Esophagus (tissue), 2 donors: Measurements from ENCODE around the gene ADGRA1. TPM values are rescaled to one million over a fixed set of nuclear protein-coding genes. Genes with fewer than 3 reads are reported as not detected.

Experiments
- H3K27ac ChIP-seq, 2 donors: one replicate each; pipeline ENCODE4 v1.5.1; 2013; ENCODE audit warnings: low read depth in 2 of 2, mild to moderate bottlenecking in 2 of 2, inconsistent platforms in 1 of 2, low read length in 1 of 2, moderate library complexity in 1 of 2
- H3K27me3 ChIP-seq, 2 donors: one replicate each; pipeline ENCODE4 v1.6.1; 2013; ENCODE audit warnings: low read length in 2 of 2, control low read depth in 1 of 2, mild to moderate bottlenecking in 1 of 2; ENCODE audit not compliant: insufficient read depth in 2 of 2, control insufficient read depth in 1 of 2
- H3K36me3 ChIP-seq, 2 donors: one replicate each; pipeline ENCODE4 v1.6.1; 2013; ENCODE audit warnings: low read length in 1 of 2; ENCODE audit not compliant: control insufficient read depth in 2 of 2, insufficient read depth in 2 of 2
- H3K4me1 ChIP-seq, 2 donors: one replicate each; pipeline ENCODE4 v1.6.1; 2013; ENCODE audit warnings: low read length in 1 of 2; ENCODE audit not compliant: control insufficient read depth in 2 of 2, insufficient read depth in 2 of 2
- H3K4me3 ChIP-seq, 2 donors: one replicate each; pipeline ENCODE4 v1.5.1; 2013; ENCODE audit warnings: low read length in 2 of 2, mild to moderate bottlenecking in 2 of 2, low read depth in 1 of 2, moderate library complexity in 1 of 2
- H3K9me3 ChIP-seq, 2 donors: one replicate each; pipeline ENCODE4 v1.6.1; 2013; ENCODE audit warnings: mild to moderate bottlenecking in 2 of 2, low read depth in 1 of 2, low read length in 1 of 2, moderate library complexity in 1 of 2; ENCODE audit not compliant: control insufficient read depth in 2 of 2, insufficient read depth in 1 of 2
- WGBS, 2 donors: extraction: QIAGEN DNeasy Blood & Tissue Kit; methylation state at CpG; one replicate each; pipeline ENCODE4 v1.1.7; 2013; 5-methylcytosine and 5-hydroxymethylcytosine counted together
- polyA plus RNA-seq, 2 donors: library from polyadenylated mRNA; stranded (reverse); fragments of 200-250 nt; gene quantifications; one replicate each; pipeline ENCODE4 v1.2.3, GENCODE V29; 2013
- donor health status: healthy with polysubstance abuse.
- donor health status: Bipolar disorder and iron deficiency.

The ADGRA1 gene
- polyA plus RNA-seq, 2 donors: 0.01 to 0.04 TPM

DNA sequence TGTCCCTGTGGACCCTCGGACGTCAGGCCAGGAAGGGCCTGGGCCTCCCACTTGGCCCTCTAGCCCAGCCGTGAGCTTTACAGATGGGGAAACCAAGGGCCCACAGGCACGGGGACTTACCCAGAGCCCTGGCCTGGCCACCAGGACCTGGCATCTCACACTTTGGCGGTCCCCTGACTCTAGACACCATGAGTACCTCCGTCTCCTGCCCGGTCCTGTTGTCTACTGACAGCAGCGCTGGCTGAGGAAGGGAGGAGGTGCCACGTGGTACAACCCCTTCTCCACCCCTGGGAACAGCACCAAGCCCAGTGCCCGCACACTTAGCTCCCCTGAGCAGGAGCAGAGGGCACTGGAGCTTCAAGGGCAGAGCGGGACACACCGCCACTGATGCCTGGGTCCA lies 26.1 kb downstream of the ADGRA1 start:
- Histone ChIP-seq H3K27me3 (no peaks in the 10 kb centered on the region), H3K4me3 (no peak overlapping the region), H3K9me3 (peaks cover 0 to 12% of the 10 kb centered on the region in 2 donors), H3K4me1 (no peaks in the 10 kb centered on the region), H3K27ac (no peak overlapping the region), H3K36me3 (no peaks in the 10 kb centered on the region)
- 84 to 93% methylated on average over 12 of the region's 12 CpGs for WGBS, 2 donors

- Histone ChIP-seq H3K27me3 (no peaks in the 10 kb centered on the region), H3K9me3 (peaks cover 0 to 11% of the 10 kb centered on the region in 2 donors), H3K36me3 (no peaks in the 10 kb centered on the region), H3K4me3 (no peak overlapping the region), H3K4me1 (no peaks in the 10 kb centered on the region), H3K27ac (no peak overlapping the region)
- 86 to 89% methylated on average over 18 of the region's 18 CpGs for WGBS, 2 donors
Measured at GRCh38 chr10:133114251-133114650, 26.5 kb downstream of the ADGRA1 start.

GRCh38 chr10:133114726-133115452 lies 27.2 kb downstream of the ADGRA1 start:
- H3K27me3 ChIP-seq: no peaks in the 10 kb centered on the region
- no peak overlapping the region for H3K4me3 ChIP-seq
- WGBS, 2 donors: 75 to 83% methylated on average over 32 to 33 of the region's 33 CpGs
- peaks cover 0 to 10% of the 10 kb centered on the region in 2 donors for H3K9me3 ChIP-seq
- H3K36me3 ChIP-seq: no peaks in the 10 kb centered on the region
- H3K27ac ChIP-seq: no peak overlapping the region
- no peaks in the 10 kb centered on the region for H3K4me1 ChIP-seq

GRCh38 chr10:133115453-133115842 lies 27.7 kb downstream of the ADGRA1 start:
- no peaks in the 10 kb centered on the region for H3K36me3 ChIP-seq
- H3K27ac ChIP-seq: no peak overlapping the region
- no peak overlapping the region for H3K4me3 ChIP-seq
- peaks cover 0 to 10% of the 10 kb centered on the region in 2 donors for H3K9me3 ChIP-seq
- no peaks in the 10 kb centered on the region for H3K27me3 ChIP-seq
- H3K4me1 ChIP-seq: no peaks in the 10 kb centered on the region
- 62 to 66% methylated on average over 13 of the region's 13 CpGs for WGBS, 2 donors

DNA sequence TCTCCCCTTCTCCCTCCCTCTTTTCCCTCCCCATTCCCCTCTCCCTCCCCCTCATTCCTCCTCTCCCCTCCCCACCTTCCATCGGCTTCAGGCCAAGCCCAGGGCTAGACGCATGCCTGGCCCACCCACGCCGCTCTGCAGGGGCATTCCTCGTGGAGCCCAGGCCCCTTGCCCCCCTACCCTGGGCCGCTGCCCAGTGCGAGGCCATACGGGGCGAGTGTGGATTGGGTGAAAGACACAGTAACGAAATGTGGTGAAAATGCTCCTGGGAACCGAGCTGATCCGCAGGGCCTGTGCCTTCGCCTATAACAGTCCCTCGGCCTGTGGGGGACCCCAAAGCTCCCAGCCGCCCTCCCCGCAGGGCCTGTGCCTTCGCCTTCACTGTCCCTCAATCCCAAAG lies 28.3 kb downstream of the ADGRA1 start:
- H3K4me3 ChIP-seq: no peak overlapping the region
- 57 to 60% methylated on average over 17 of the region's 17 CpGs for whole genome bisulfite sequencing, 2 donors

GRCh38 chr10:133116455-133116854 lies 28.7 kb downstream of the ADGRA1 start:
- Histone ChIP-seq H3K4me3 (no peak overlapping the region), H3K27ac (no peak overlapping the region), H3K4me1 (no peaks in the 10 kb centered on the region), H3K9me3 (peaks cover 0 to 10% of the 10 kb centered on the region in 2 donors), H3K27me3 (no peaks in the 10 kb centered on the region), H3K36me3 (no peaks in the 10 kb centered on the region)
- 65 to 69% methylated on average over 14 of the region's 14 CpGs for WGBS, 2 donors

More for the DNA sequence above, 28.3 kb downstream of the ADGRA1 start:
- no peaks in the 10 kb centered on the region for H3K36me3 ChIP-seq
- H3K4me1 ChIP-seq: no peaks in the 10 kb centered on the region
- peaks cover 0 to 10% of the 10 kb centered on the region in 2 donors for H3K9me3 ChIP-seq
- H3K27ac ChIP-seq: no peak overlapping the region
- no peaks in the 10 kb centered on the region for H3K27me3 ChIP-seq

GRCh38 chr10:133117036-133117687 lies 29.4 kb downstream of the ADGRA1 start:
- 86 to 92% methylated on average over 21 of the region's 21 CpGs for WGBS, 2 donors
- Histone ChIP-seq H3K36me3 (no peaks in the 10 kb centered on the region), H3K27ac (no peak overlapping the region)

DNA sequence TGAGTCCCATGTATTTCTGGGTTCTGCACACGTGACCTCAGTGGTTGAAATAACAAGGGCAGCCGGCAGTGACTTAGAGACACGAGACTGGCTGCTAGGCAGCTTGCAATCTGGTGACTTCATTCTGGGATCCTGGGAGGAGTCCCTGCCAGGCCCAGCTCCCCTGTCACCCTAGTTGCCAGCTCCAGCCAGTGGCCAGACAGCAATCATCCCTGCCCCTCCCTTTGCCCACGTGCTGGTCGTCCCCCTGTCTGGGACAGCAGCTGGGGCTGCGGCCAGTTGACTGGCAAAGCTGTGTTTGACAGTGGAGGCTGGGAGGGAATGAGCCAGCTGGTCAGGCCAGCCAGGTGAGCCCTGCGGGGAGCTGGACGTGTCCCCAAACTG lies 30.0 kb downstream of the ADGRA1 start:
- Histone ChIP-seq H3K9me3 (peaks cover 0 to 10% of the 10 kb centered on the region in 2 donors), H3K27ac (no peak overlapping the region)
- WGBS, 2 donors: 60 to 70% methylated on average over 8 of the region's 8 CpGs

More at GRCh38 chr10:133117036-133117687, 29.4 kb downstream of the ADGRA1 start:
- Histone ChIP-seq H3K4me1 (no peaks in the 10 kb centered on the region), H3K27me3 (no peaks in the 10 kb centered on the region), H3K9me3 (peaks cover 0 to 10% of the 10 kb centered on the region in 2 donors), H3K4me3 (no peak overlapping the region)

DNA sequence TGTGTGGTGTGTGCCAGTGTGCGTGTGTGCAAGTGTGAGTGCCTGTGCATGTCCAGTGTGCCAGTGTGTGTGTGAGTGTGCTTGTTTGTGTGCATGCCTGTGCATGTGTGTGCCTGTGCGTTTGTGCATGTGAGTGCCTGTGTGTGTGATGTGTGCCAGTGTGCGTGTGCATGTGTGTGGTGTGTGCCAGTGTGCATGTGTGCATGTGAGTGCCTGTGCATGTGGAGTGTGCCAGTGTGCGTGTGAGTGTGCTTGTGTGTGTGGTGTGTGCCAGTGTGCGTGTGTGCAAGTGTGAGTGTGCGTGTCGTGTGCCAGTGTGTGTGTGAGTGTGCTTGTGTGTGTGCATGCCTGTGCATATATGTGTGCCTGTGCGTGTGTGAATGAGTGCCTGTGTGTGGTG lies 33.8 kb downstream of the ADGRA1 start:
- H3K36me3 ChIP-seq: no peaks in the 10 kb centered on the region
- H3K9me3 ChIP-seq: peaks cover 0 to 10% of the 10 kb centered on the region in 2 donors
- WGBS, 2 donors: 83 to 88% methylated on average over 8 of the region's 8 CpGs
- no peaks in the 10 kb centered on the region for H3K27me3 ChIP-seq
- no peak overlapping the region for H3K4me3 ChIP-seq
- no peak overlapping the region for H3K27ac ChIP-seq
- H3K4me1 ChIP-seq: no peaks in the 10 kb centered on the region

More for the DNA sequence above, 30.0 kb downstream of the ADGRA1 start:
- Histone ChIP-seq H3K36me3 (no peaks in the 10 kb centered on the region), H3K4me3 (no peak overlapping the region), H3K27me3 (no peaks in the 10 kb centered on the region), H3K4me1 (no peaks in the 10 kb centered on the region)
